ENCODE measurements around the gene LAYN. TPM values are rescaled to one million over a fixed set of nuclear protein-coding genes. Genes with fewer than 3 reads are reported as not detected.

Gene LAYN
- total and polyA plus RNA-seq, 2 of the 13 experiments (the other 11 are each of a cell fraction or from before 2014, with no cell fraction given), result 0.17 TPM; not detected in 1

GRCh38 chr11:111569476-111569875 is 29.0 kb downstream of the LAYN start (continued):
- TF ChIP-seq, protein P1, sequence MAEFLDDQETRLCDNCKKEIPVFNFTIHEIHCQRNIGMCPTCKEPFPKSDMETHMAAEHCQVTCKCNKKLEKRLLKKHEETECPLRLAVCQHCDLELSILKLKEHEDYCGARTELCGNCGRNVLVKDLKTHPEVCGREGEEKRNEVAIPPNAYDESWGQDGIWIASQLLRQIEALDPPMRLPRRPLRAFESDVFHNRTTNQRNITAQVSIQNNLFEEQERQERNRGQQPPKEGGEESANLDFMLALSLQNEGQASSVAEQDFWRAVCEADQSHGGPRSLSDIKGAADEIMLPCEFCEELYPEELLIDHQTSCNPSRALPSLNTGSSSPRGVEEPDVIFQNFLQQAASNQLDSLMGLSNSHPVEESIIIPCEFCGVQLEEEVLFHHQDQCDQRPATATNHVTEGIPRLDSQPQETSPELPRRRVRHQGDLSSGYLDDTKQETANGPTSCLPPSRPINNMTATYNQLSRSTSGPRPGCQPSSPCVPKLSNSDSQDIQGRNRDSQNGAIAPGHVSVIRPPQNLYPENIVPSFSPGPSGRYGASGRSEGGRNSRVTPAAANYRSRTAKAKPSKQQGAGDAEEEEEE (CRISPR knock-in tag; IDR thresholded peaks at IDR 0.05; ENCODE audit: borderline replicate concordance), result no peak
- TF ChIP-seq, protein P2, sequence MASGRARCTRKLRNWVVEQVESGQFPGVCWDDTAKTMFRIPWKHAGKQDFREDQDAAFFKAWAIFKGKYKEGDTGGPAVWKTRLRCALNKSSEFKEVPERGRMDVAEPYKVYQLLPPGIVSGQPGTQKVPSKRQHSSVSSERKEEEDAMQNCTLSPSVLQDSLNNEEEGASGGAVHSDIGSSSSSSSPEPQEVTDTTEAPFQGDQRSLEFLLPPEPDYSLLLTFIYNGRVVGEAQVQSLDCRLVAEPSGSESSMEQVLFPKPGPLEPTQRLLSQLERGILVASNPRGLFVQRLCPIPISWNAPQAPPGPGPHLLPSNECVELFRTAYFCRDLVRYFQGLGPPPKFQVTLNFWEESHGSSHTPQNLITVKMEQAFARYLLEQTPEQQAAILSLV (CRISPR knock-in tag; IDR thresholded peaks at IDR 0.05; ENCODE audit: borderline replicate concordance), result no peak
- TF ChIP-seq ZNF563 (CRISPR knock-in tag; IDR thresholded peaks at IDR 0.05), result no peak

- WGBS (ENCODE audit: low lambda C conversion rate), result 62% methylated on average over 6 of the region's 6 CpGs
- intact Hi-C loops (cut with micrococcal nuclease; ENCODE audit: unreplicated experiment), result no loop called here
- no TSS peak for BruUV-seq (replicated peaks)
- TF ChIP-seq RFX1 (IDR thresholded peaks at IDR 0.05) (no peak), ZNF775 (CRISPR knock-in tag; IDR thresholded peaks at IDR 0.05; ENCODE audit: borderline replicate concordance) (no peak), ZNF709 (CRISPR knock-in tag; IDR thresholded peaks at IDR 0.05) (no peak), RBAK (CRISPR knock-in tag; IDR thresholded peaks at IDR 0.05) (no peak), MTA3 (CRISPR knock-in tag; IDR thresholded peaks at IDR 0.05) (no peak), IKZF4 (CRISPR knock-in tag; IDR thresholded peaks at IDR 0.05; ENCODE audit: borderline replicate concordance, low read depth, not compliant biosample characterization) (no peak), RCOR2 (CRISPR knock-in tag; IDR thresholded peaks at IDR 0.05) (no peak), NFYB (CRISPR knock-in tag; IDR thresholded peaks at IDR 0.05) (no peak), ZNF543 (CRISPR knock-in tag; IDR thresholded peaks at IDR 0.05) (no peak)
- TF ChIP-seq, protein P3, sequence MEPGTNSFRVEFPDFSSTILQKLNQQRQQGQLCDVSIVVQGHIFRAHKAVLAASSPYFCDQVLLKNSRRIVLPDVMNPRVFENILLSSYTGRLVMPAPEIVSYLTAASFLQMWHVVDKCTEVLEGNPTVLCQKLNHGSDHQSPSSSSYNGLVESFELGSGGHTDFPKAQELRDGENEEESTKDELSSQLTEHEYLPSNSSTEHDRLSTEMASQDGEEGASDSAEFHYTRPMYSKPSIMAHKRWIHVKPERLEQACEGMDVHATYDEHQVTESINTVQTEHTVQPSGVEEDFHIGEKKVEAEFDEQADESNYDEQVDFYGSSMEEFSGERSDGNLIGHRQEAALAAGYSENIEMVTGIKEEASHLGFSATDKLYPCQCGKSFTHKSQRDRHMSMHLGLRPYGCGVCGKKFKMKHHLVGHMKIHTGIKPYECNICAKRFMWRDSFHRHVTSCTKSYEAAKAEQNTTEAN (CRISPR knock-in tag; conservative IDR thresholded peaks at IDR 0.05), result no peak
- TF ChIP-seq, protein P4, sequence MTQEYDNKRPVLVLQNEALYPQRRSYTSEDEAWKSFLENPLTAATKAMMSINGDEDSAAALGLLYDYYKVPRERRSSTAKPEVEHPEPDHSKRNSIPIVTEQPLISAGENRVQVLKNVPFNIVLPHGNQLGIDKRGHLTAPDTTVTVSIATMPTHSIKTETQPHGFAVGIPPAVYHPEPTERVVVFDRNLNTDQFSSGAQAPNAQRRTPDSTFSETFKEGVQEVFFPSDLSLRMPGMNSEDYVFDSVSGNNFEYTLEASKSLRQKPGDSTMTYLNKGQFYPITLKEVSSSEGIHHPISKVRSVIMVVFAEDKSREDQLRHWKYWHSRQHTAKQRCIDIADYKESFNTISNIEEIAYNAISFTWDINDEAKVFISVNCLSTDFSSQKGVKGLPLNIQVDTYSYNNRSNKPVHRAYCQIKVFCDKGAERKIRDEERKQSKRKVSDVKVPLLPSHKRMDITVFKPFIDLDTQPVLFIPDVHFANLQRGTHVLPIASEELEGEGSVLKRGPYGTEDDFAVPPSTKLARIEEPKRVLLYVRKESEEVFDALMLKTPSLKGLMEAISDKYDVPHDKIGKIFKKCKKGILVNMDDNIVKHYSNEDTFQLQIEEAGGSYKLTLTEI (CRISPR knock-in tag; conservative IDR thresholded peaks at IDR 0.05), result no peak
- TF ChIP-seq, protein P1 (CRISPR knock-in tag; IDR thresholded peaks at IDR 0.05; ENCODE audit: borderline replicate concordance), result no peak
These were observed 30.3 kb downstream of the LAYN start for GRCh38 chr11:111570796-111571195.

More at GRCh38 chr11:111570796-111571195, 30.3 kb downstream of the LAYN start:
- Histone ChIP-seq H3K27me3 (ENCODE audit: control insufficient read depth in 1 of 2, insufficient read depth in 2 of 2, low read length in 2 of 2) (no peaks in the 10 kb centered on the region; a peak in 1 of 5 replicates), H2AFZ (ENCODE audit: low read length) (no peak overlapping the region), H3K9me3 (ENCODE audit: low read length) (no peaks in the 10 kb centered on the region), H3K4me2 (ENCODE audit: low read depth, low read length) (no peak overlapping the region), H3K27ac (ENCODE audit: extremely low read length, insufficient read depth, low read length) (no peak overlapping the region), H3K4me3 (replicated peaks in 1 of 3; ENCODE audit: insufficient read depth in 1 of 3, low read depth in 2 of 3, low read length in 3 of 3) (no peak overlapping the region), H3K4me1 (ENCODE audit: insufficient read depth, low read length) (peaks cover 62% of the 10 kb centered on the region), H3K36me3 (replicated peaks in 1 of 2; ENCODE audit: control insufficient read depth in 1 of 2, insufficient read depth in 2 of 2, low read length in 2 of 2) (no peaks in the 10 kb centered on the region), H4K20me1 (ENCODE audit: insufficient read depth, low read length) (no peaks in the 10 kb centered on the region), H3K9ac (ENCODE audit: insufficient read depth, low read depth, low read length) (no peak overlapping the region), H3K79me2 (ENCODE audit: insufficient read depth, low read length) (no peaks in the 10 kb centered on the region)
- no peak for FAIRE-seq
- ATAC-seq, result no peak
- ChIA-PET CTCF (ENCODE audit: low intra/inter-chr PET ratio, low total read pairs) (no interaction called here), POLR2A (no interaction called here)
- in situ Hi-C loops (cut with HindIII; ENCODE audit: extremely low pct_ligation_motif_present, low pct_unique_long_range_greater_than_20kb), result no loop called here
- DNase-seq (ENCODE audit: low spot score), result no peak
